Progenitor cell of endocrine pancreas (in vitro differentiated cells): ENCODE measurements around the gene GPR142. TPM values are rescaled to one million over a fixed set of nuclear protein-coding genes. Genes with fewer than 3 reads are reported as not detected.

Source experiments
- DNase-seq: peaks from one replicate; pipeline ENCODE4 v3.0.0; 2021; ENCODE audit warnings: low spot score; ENCODE audit not compliant: unreplicated experiment
- H3K27ac Mint-ChIP-seq: 2 replicates; pipeline ENCODE4 v1.8.0; 2021; ENCODE audit warnings: mild to moderate bottlenecking, moderate library complexity, mixed read lengths
- H3K27me3 Mint-ChIP-seq: 2 replicates; pipeline ENCODE4 v1.8.0; 2021; ENCODE audit warnings: mixed read lengths
- H3K36me3 Mint-ChIP-seq: 2 replicates; pipeline ENCODE4 v1.8.0; 2022; ENCODE audit warnings: mixed read lengths; ENCODE audit not compliant: insufficient read depth
- H3K4me1 Mint-ChIP-seq: 2 replicates; pipeline ENCODE4 v1.8.0; 2021; ENCODE audit warnings: low read depth, mixed read lengths
- H3K4me3 Mint-ChIP-seq: 2 replicates; pipeline ENCODE4 v1.8.0; 2021; ENCODE audit warnings: low read depth, mild to moderate bottlenecking, moderate library complexity, mixed read lengths
- H3K9me3 Mint-ChIP-seq: 2 replicates; pipeline ENCODE4 v1.8.0; 2021; ENCODE audit warnings: low read depth, mixed read lengths
- CTCF ChIP-seq: fragments of 200-600 bp; sonication (generic); IDR thresholded peaks from one replicate; pipeline ENCODE4 v1.5.0; 2021; ENCODE audit warnings: antibody characterized with exemption, mild to moderate bottlenecking; ENCODE audit not compliant: unreplicated experiment
- total RNA-seq: library from RNA; stranded (reverse); gene quantifications from 2 replicates; pipeline ENCODE4 v1.2.1, GENCODE V29; 2021

Gene GPR142
- total RNA-seq, 1 donor from 2014 or later, result 6.6 TPM

DNA sequence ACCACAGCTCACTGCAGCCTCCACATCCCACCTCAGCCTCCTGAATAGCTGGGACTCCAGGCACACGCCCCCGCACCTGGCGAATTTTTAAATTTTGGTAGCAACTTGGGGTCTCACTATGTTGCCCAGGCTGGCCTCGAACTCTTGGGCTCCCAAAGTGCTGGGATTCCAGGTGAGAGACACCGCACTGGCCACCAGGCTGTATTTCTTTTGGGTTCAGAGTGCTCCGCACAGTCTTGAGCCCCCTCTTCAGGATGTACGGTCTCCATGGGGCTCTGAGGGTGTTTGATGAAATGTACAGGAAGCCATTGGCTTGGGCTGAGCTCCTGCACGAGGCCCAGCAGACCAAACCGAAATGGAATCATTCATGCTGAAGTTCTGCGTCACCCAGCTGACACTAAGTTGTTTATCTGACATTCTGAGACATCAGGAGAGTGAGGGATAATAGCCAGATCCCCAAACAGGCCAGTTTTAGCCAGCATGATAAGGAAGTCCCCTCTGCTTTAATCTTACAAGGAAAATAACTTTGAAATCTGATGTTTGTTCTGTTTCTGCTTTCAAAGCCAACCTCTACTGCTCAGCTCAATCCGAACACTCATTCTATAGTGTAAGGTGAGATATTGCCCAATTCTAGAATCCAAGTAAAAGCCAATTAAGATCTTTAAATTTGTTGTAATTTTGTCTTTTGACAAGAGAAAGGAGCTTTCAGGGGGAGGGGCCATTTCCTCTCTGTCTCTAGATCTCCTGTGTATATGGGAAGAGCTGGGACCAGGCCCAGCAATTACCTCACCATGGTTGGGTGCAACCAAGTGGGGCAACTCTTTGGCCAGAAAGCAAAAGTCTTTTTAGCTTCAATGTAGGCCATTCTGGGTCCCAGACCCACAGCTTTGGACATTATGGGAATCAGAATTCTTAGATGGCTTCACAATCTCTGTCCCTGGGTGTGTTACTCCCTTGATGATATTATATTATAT is 23.7 kb downstream of the GPR142 start:
- no peaks in the 10 kb centered on the region for H3K9me3 Mint-ChIP-seq
- no peak for DNase-seq
- H3K36me3 Mint-ChIP-seq, result no peaks in the 10 kb centered on the region
- TF ChIP-seq CTCF, result no peak
- H3K27me3 Mint-ChIP-seq, result peaks cover 4% of the 10 kb centered on the region
- peaks cover 11% of the 10 kb centered on the region for H3K4me1 Mint-ChIP-seq
- no peak overlapping the region for H3K27ac Mint-ChIP-seq
- no peak overlapping the region for H3K4me3 Mint-ChIP-seq

DNA sequence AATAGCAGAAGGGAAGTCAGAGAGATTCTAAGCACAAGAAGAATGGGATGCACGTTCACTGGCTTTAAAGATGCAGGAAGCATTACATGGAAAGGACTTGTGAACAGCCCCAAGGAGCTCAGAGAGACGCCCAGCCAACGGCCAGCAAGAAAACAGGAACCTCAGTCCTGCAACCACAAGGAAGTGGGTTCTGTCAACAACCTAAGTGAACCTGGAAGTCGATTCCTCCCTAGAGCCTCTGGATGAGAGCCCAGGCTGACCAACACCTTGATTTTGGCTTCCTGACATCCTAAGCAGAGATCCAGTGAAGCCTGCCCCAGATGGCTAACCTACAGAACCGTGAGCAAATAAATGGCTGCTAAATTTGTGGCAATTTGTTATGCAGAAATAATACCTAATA is 24.5 kb downstream of the GPR142 start:
- TF ChIP-seq CTCF, result no peak
- Mint-ChIP-seq H3K27me3 (peaks cover 4% of the 10 kb centered on the region), H3K36me3 (no peaks in the 10 kb centered on the region), H3K4me1 (peaks cover 9% of the 10 kb centered on the region), H3K27ac (no peak overlapping the region), H3K4me3 (no peak overlapping the region), H3K9me3 (no peaks in the 10 kb centered on the region)
- no peak for DNase-seq

- H3K27ac Mint-ChIP-seq, result no peak overlapping the region
- H3K4me1 Mint-ChIP-seq, result peaks cover 9% of the 10 kb centered on the region
- H3K4me3 Mint-ChIP-seq, result no peak overlapping the region
- no peaks in the 10 kb centered on the region for H3K9me3 Mint-ChIP-seq
- no peak for TF ChIP-seq CTCF
- DNase-seq, result no peak
- peaks cover 4% of the 10 kb centered on the region for H3K27me3 Mint-ChIP-seq
- H3K36me3 Mint-ChIP-seq, result no peaks in the 10 kb centered on the region
Observed at GRCh38 chr17:74392848-74393247, 25.5 kb downstream of the GPR142 start.

- Mint-ChIP-seq H3K27me3 (peaks cover 4% of the 10 kb centered on the region), H3K4me3 (no peak overlapping the region), H3K36me3 (no peaks in the 10 kb centered on the region), H3K9me3 (no peaks in the 10 kb centered on the region), H3K4me1 (peaks cover 9% of the 10 kb centered on the region), H3K27ac (no peak overlapping the region)
- TF ChIP-seq CTCF, result no peak
- no peak for DNase-seq
Observed at GRCh38 chr17:74393346-74393942, 26.1 kb downstream of the GPR142 start.

- peaks cover 5% of the 10 kb centered on the region for H3K4me1 Mint-ChIP-seq
- no peaks in the 10 kb centered on the region for H3K9me3 Mint-ChIP-seq
- no peaks in the 10 kb centered on the region for H3K36me3 Mint-ChIP-seq
- H3K27ac Mint-ChIP-seq, result no peak overlapping the region
- DNase-seq, result no peak
- TF ChIP-seq CTCF, result no peak
- no peaks in the 10 kb centered on the region for H3K27me3 Mint-ChIP-seq
- no peak overlapping the region for H3K4me3 Mint-ChIP-seq
Observed at GRCh38 chr17:74394275-74394950, 27.1 kb downstream of the GPR142 start.
